Activated effector memory CD4-positive, alpha-beta T cell treated with Interleukin-2 at 50 U/mL for 16 hours (primary cell): ENCODE measurements around the gene FSTL1.
"Not testable (repeated sequence)": the region's sequence is repeated elsewhere in the genome, so short reads cannot be mapped to it uniquely, and the experiment has no call there.

ENCODE experiments used
- DNase-seq: peaks from one replicate; pipeline ENCODE4 v3.0.0-alpha.2; 2020

Gene FSTL1

GRCh38 chr3:120410541-120410940, 40.3 kb downstream of the FSTL1 start:
- no peak for DNase-seq

- DNase-seq: no peak
Observed at GRCh38 chr3:120410116-120410515, 40.7 kb downstream of the FSTL1 start.

GRCh38 chr3:120407508-120408287, 43.1 kb downstream of the FSTL1 start:
- DNase-seq: no peak

- no peak for DNase-seq
Observed at GRCh38 chr3:120404876-120405275, 45.9 kb downstream of the FSTL1 start.

DNA sequence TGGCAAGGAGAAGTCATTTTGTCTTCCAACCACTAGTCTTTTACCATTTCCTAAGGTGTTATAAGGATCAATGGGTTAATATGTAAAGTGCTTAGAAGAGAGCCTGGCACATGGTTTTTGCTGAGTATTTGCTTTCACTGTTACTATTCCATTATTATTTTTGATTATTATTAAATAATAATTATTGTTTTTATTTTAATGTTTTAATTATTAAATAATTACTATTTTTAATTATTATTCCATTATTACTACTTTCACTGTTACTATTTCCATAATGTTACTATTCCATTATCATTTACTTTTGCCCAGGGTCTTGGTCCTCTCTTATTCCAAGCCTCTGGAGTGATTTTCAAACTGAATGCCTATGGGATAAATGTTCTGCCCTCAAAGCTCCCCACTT, 48.5 kb downstream of the FSTL1 start:
- DNase-seq: no peak

DNA sequence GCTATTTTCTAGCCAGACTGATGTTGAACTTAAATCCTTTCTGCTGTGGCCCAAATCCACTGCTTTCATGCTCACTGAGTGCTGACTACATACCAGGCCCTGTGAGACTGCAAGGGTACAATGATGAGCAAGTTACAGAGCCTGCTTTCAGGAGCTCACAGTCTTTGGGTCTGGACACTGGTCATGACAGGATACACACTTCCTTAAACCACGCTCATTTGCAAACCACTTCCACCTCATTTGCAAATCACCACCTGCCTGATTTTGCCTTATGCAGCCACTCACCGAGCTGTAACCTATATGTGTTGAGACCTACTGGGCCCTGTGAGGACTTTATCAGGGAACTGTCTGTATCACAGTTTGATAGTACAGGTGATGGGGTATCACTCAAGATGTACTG, 51.4 kb downstream of the FSTL1 start:
- DNase-seq: no peak

GRCh38 chr3:120396469-120396868, 54.3 kb downstream of the FSTL1 start:
- DNase-seq: no peak

- DNase-seq: no peak
Observed at GRCh38 chr3:120394347-120394746, 56.4 kb downstream of the FSTL1 start.

DNA sequence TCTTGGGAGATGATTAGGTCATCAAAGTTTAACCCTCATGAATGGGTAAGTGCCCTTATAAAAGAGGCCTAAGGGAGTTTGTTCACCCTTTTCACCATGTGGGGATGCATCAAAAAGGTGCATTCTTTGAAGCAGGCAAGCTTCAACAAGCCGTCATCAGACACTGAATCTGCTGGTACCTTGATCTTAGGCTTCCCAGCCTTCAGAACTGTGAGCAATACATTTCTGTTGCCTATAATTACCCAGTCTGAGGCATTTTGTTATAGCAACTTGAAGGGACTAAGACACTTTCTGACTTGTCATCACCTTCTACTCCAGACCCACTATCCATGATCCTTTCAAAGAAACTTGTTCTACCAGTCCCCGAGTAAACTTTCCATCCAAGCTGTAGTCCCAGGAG, 57.0 kb downstream of the FSTL1 start:
- no peak for DNase-seq

- no peak for DNase-seq
Observed at GRCh38 chr3:120393243-120393642, 57.5 kb downstream of the FSTL1 start.

DNA sequence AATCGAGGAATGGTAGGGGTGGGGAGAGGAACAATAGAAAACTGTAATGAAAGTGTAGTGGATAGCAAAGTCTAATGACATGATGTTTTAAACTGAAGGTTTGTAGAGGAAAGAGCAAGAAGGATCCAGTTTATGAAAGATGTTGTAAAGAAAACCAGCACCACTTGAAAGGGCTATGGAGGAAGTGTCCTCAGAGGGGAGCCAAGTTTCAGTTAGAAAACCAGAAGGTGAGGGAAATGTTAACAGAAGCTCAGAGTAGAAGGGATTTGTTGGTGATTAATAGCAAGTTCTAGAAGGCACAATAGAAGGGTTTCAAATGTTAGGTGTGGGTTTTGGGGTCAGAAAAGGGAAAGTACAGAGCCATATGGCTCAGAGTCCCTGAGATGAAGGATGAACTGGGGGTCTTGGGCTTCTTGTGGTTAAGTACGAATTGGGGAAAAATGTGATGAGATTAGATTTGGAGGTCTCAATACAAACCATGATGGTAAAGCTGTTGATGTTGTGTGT, 67.8 kb downstream of the FSTL1 start:
- no peak for DNase-seq

GRCh38 chr3:120381503-120381902, 69.3 kb downstream of the FSTL1 start:
- no peak for DNase-seq

GRCh38 chr3:120377948-120378347, 72.8 kb downstream of the FSTL1 start:
- DNase-seq: not testable (repeated sequence)

DNA sequence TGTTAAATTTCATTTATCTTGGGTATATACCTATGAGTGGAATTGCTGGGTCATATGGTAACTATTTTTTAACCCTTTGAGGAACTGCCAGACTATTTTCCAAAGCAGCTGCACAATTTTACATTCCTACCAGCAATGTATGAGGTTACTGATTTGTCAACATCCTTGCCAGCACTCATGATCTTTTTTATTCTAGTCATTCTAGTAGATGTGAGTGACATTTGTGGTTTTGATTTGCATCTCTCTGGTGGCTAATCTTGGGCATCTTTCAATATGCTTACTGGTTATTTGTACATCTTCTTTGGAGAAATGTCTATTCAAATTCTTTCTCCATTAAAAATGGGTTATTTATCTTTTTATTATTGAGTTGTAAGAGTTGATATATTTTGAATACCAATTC, 80.3 kb downstream of the FSTL1 start:
- DNase-seq: no peak

GRCh38 chr3:120369037-120369467, 81.7 kb downstream of the FSTL1 start:
- DNase-seq: no peak

GRCh38 chr3:120368172-120368571, 82.6 kb downstream of the FSTL1 start:
- DNase-seq: no peak

GRCh38 chr3:120364821-120365220, 86.0 kb downstream of the FSTL1 start:
- no peak for DNase-seq

DNA sequence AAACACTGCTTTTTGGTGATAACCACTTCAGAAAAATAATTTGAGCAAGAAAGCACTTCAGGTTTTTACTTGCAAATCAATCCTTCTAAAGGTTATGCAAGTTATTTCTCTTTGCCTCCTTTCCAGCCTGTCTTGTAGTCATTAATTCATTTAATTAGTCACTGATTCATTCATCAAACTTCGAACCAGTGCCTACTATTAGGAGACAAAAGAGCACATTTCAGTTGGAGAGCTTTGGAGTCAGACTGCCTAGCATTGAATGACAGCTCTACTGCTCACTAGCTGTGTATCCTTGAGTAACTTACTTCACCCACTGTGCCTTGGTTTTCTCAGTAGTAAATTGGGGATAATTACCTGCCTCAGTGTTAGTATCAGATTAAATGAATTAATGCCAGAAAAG, 86.7 kb downstream of the FSTL1 start:
- DNase-seq: no peak

DNA sequence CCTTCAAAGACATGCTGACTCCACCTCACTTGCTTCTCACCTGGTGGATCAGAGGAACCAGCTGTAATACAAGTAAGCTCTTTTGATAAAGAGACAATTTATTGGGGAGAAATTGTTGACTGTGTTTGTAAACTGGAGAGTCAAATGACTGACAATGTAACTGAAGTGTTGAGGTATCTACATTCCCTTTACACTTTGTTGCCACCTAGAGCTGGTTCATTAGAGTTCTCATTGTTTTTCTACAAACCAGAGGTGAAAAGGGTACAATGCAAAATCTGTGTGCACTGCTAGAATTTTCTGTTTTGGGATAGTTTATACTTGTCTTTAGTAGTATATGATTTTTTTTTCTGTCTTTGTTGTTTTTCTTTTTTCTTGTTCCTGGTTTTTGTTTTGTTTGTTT, 93.0 kb downstream of the FSTL1 start:
- DNase-seq: no peak

- DNase-seq: no peak
Observed at GRCh38 chr3:120355486-120355885, 95.3 kb downstream of the FSTL1 start.

DNA sequence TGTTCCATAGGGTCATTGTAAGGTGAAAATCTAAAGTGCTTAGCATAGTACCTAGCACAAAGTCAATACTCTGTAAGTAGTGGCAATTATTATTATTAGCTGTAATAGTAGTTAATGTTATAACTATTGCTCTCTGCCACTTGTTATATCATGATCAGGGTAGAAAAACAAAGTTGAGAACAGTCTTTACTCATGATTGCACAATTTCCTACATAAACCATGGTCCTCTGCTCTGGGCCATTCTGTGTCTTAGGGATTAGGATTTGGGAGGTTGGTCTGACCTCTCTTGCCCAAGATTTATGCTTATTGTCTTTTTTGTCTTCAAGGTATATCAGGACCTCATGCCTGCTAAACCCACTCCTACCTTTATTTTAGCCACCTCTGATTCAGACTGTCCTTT, 97.3 kb downstream of the FSTL1 start:
- no peak for DNase-seq

- no peak for DNase-seq
Observed at GRCh38 chr3:120352017-120352416, 98.8 kb downstream of the FSTL1 start.

DNA sequence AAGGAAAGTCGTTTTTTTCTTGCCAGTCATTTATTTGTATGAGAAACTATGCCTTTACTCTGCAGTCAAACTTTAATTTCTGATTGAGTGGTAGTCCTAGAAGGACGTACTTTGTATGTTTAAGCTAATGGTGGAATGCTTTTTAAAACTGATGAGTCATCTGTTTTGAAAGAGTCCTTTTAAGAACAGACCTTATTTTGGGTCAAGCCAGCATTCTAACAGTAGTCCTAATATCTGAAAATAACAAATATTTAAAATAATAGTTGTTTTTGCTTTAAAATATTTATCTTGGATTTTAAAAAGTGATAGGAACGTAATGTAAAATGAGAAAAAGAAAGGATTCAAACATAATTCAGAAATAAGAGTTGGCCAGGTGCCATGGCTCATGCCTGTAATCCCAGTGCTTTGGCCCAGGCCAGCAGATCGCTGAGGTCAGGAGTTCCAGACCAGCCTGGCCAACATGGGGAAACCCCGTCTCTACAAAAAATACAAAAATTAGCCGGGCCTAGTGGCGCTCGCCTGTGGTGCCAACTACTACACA, 100.3 kb downstream of the FSTL1 start:
- no peak for DNase-seq

DNA sequence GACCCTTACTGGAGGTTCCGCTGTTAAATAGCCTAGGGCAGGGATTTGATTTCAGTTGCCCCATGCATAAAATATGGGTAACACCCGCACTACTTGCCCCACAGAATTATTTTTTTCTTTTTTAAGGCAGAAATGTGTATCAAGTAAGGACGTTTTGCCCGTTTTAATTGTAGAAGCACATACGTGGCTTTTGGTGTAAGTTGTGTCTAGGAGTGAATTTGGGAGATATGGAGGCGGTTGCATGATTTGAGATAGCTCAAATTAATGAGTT, 101.0 kb downstream of the FSTL1 start:
- no peak for DNase-seq
